Loucy (cell line): Measurements from ENCODE around the gene AKR1C1.

Experiments
- H2AFZ ChIP-seq: fragments of 200-600 bp; sonication (generic); 2 replicates; pipeline ENCODE4 v1.6.0; 2016; ENCODE audit warnings: antibody characterized with exemption, mild to moderate bottlenecking, low read length, moderate library complexity
- H3F3A ChIP-seq: fragments of 200-600 bp; 2 replicates; pipeline ENCODE4 v1.6.0; 2016; ENCODE audit warnings: antibody characterized with exemption, low read depth, mild to moderate bottlenecking
- H3K27me3 ChIP-seq: fragments of 200-600 bp; sonication (generic); 2 replicates; pipeline ENCODE4 v1.6.1; 2014; ENCODE audit warnings: low read length, mild to moderate bottlenecking; ENCODE audit not compliant: insufficient read depth, poor library complexity, severe bottlenecking
- H3K36me3 ChIP-seq: fragments of 200-600 bp; sonication (generic); 2 replicates; pipeline ENCODE4 v1.6.1; 2016; ENCODE audit warnings: low read length; ENCODE audit not compliant: insufficient read depth
- H3K4me1 ChIP-seq: fragments of 200-600 bp; sonication (generic); 2 replicates; pipeline ENCODE4 v1.5.1; 2014; ENCODE audit warnings: low read length, mild to moderate bottlenecking; ENCODE audit not compliant: insufficient read depth, poor library complexity, severe bottlenecking
- H3K4me2 ChIP-seq: fragments of 200-600 bp; sonication (generic); 2 replicates; pipeline ENCODE4 v1.6.0; 2014; ENCODE audit warnings: antibody characterized with exemption, low read length, low read depth, mild to moderate bottlenecking; ENCODE audit not compliant: poor library complexity, severe bottlenecking
- H3K4me3 ChIP-seq: fragments of 200-600 bp; sonication (generic); 2 replicates; pipeline ENCODE4 v1.5.1; 2014; ENCODE audit warnings: low read length, mild to moderate bottlenecking, mixed read lengths; ENCODE audit not compliant: poor library complexity, severe bottlenecking
- H3K79me2 ChIP-seq: fragments of 200-600 bp; sonication (generic); 2 replicates; pipeline ENCODE4 v1.6.1; 2014; ENCODE audit warnings: low read length; ENCODE audit not compliant: insufficient read depth
- H3K9ac ChIP-seq: fragments of 200-600 bp; sonication (generic); 2 replicates; pipeline ENCODE4 v1.6.0; 2014; ENCODE audit warnings: mild to moderate bottlenecking, low read depth, low read length, moderate library complexity; ENCODE audit not compliant: poor library complexity, severe bottlenecking
- H3K9me2 ChIP-seq: fragments of 200-600 bp; sonication (generic); replicated peaks from 2 replicates; pipeline ENCODE4 v1.6.1; 2016; ENCODE audit warnings: low read depth, low read length, mixed read lengths
- H3K9me3 ChIP-seq: fragments of 200-600 bp; sonication (generic); 2 replicates; pipeline ENCODE4 v1.6.1; 2014; ENCODE audit warnings: mild to moderate bottlenecking, antibody characterized with exemption, low read length, low read depth; ENCODE audit not compliant: insufficient read depth
- H4K20me1 ChIP-seq: fragments of 200-600 bp; sonication (generic); 2 replicates; pipeline ENCODE4 v1.6.0; 2014; ENCODE audit warnings: antibody characterized with exemption, low read length, mild to moderate bottlenecking; ENCODE audit not compliant: insufficient read depth, poor library complexity, severe bottlenecking
- CTCF ChIP-seq: fragments of 200-600 bp; sonication (generic); conservative IDR thresholded peaks from 2 replicates; pipeline ENCODE4 v1.5.1; 2014; ENCODE audit warnings: mild to moderate bottlenecking, antibody characterized with exemption, low read length
- EZH2phosphoT487 ChIP-seq: fragments of 200-600 bp; IDR thresholded peaks from 2 replicates; pipeline ENCODE4 v1.6.1; 2018; ENCODE audit warnings: antibody characterized with exemption, mild to moderate bottlenecking, moderate library complexity, borderline replicate concordance

The AKR1C1 gene

GRCh38 chr10:4982764-4983226 lies 19.6 kb downstream of the AKR1C1 start:
- Histone ChIP-seq H4K20me1 (no peaks in the 10 kb centered on the region), H3K9me3 (no peaks in the 10 kb centered on the region), H3F3A (no peaks in the 10 kb centered on the region), H3K27me3 (no peaks in the 10 kb centered on the region), H3K4me2 (peak overlapping the region; percentile 58), H3K79me2 (no peaks in the 10 kb centered on the region), H3K9me2 (no peaks in the 10 kb centered on the region), H3K36me3 (no peaks in the 10 kb centered on the region), H3K4me1 (peaks cover 14% of the 10 kb centered on the region), H3K9ac (no peak overlapping the region), H2AFZ (no peak overlapping the region), H3K4me3 (no peak overlapping the region)
- no peak for TF ChIP-seq EZH2phosphoT487
- TF ChIP-seq CTCF: no peak

GRCh38 chr10:4983615-4984216 lies 20.5 kb downstream of the AKR1C1 start:
- Histone ChIP-seq H3K36me3 (no peaks in the 10 kb centered on the region), H2AFZ (no peak overlapping the region), H3F3A (no peaks in the 10 kb centered on the region), H3K9me3 (no peaks in the 10 kb centered on the region), H3K4me3 (no peak overlapping the region), H4K20me1 (no peaks in the 10 kb centered on the region), H3K27me3 (no peaks in the 10 kb centered on the region), H3K4me2 (no peak overlapping the region), H3K4me1 (peaks cover 14% of the 10 kb centered on the region), H3K79me2 (no peaks in the 10 kb centered on the region), H3K9me2 (no peaks in the 10 kb centered on the region), H3K9ac (no peak overlapping the region)
- TF ChIP-seq EZH2phosphoT487 (no peak), CTCF (no peak)

DNA sequence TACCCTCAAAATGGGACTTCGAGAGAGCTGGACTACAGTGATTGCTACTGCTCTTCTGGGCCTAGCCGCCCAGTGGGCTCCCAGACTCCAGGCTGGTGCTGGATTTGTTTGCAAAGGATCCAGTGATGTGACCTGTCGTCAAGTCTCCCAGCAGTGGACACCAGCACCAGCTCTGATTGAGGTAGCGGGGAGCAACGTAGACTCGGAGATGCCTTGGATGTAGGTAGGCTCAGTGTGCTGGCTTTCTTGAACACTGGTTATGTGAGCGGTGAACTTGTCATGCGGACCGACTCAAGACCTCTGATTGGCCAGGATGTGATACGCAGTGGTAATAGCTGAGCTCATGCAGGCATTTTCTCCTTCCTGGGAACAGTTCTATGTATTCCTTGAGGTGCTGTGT lies 21.0 kb downstream of the AKR1C1 start:
- Histone ChIP-seq H3K9me3 (no peaks in the 10 kb centered on the region), H3K9me2 (no peaks in the 10 kb centered on the region), H3K4me1 (peaks cover 14% of the 10 kb centered on the region), H2AFZ (no peak overlapping the region), H3K9ac (no peak overlapping the region), H3K4me3 (no peak overlapping the region), H4K20me1 (no peaks in the 10 kb centered on the region), H3F3A (no peaks in the 10 kb centered on the region), H3K79me2 (no peaks in the 10 kb centered on the region), H3K4me2 (no peak overlapping the region), H3K27me3 (no peaks in the 10 kb centered on the region), H3K36me3 (no peaks in the 10 kb centered on the region)
- no peak for TF ChIP-seq CTCF
- TF ChIP-seq EZH2phosphoT487: no peak
